SK-N-SH (cell line): Measurements from ENCODE around the gene DR1. TPM values are rescaled to one million over a fixed set of nuclear protein-coding genes. Genes with fewer than 3 reads are reported as not detected.

ENCODE experiments used
- CTCF ChIA-PET: fragments of 300-600, 350-600 bp; formaldehyde crosslinking; extraction: SDS; loops from one replicate; lab custom pipeline; 2021; lab: Yijun Ruan, JAX
- POLR2A ChIA-PET: fragments of 350-600 bp; sonication (Branson Sonifier 250); formaldehyde crosslinking; extraction: SDS; loops from one replicate; lab custom pipeline; 2020; ENCODE audit warnings: antibody characterized with exemption, inconsistent platforms; lab: Yijun Ruan, JAX
- DNase-seq: peaks from one replicate; pipeline ENCODE4 v3.0.0; 2012
- H2AFZ ChIP-seq: fragments of 200-600 bp; sonication (generic); 2 replicates; pipeline ENCODE4 v1.8.1; 2016; ENCODE audit warnings: antibody characterized with exemption, mild to moderate bottlenecking, low read depth
- H3F3A ChIP-seq: fragments of 200-600 bp; sonication (generic); replicated peaks from 2 replicates; pipeline ENCODE3; 2016; ENCODE audit warnings: antibody characterized with exemption, mild to moderate bottlenecking; ENCODE audit not compliant: insufficient read depth
- H3K27ac ChIP-seq, 2 experiments: fragments of 200-500 bp in 1 of 2; fragments of 200-600 bp in 1 of 2; sonication (Bioruptor generic) in 1 of 2; sonication (generic), shearing (Covaris generic) in 1 of 2; 2 replicates each; pipeline versions ENCODE4 v1.5.1 to v1.6.1; 2014 to 2016; ENCODE audit warnings: low read depth in 2 of 2, inconsistent platforms in 1 of 2, low read length in 1 of 2, mild to moderate bottlenecking in 1 of 2, mixed read lengths in 1 of 2
- H3K27me3 ChIP-seq: fragments of 200-600 bp; sonication (generic), shearing (Covaris generic); 2 replicates; pipeline ENCODE4 v1.6.1; 2016; ENCODE audit warnings: mixed run types; ENCODE audit not compliant: insufficient read depth
- H3K36me3 ChIP-seq, 2 experiments: fragments of 200-500 bp in 1 of 2; fragments of 200-600 bp in 1 of 2; sonication (Bioruptor generic) in 1 of 2; sonication (generic) in 1 of 2; replicated peaks in 1 of 2; 2 replicates each; pipeline versions ENCODE3 to v1.5.1; 2014 to 2016; ENCODE audit warnings: low read length in 1 of 2, mild to moderate bottlenecking in 1 of 2; ENCODE audit not compliant: insufficient read depth in 2 of 2, control insufficient read depth in 1 of 2
- H3K4me1 ChIP-seq, 2 experiments: fragments of 200-500 bp in 1 of 2; fragments of 200-600 bp in 1 of 2; sonication (Bioruptor generic) in 1 of 2; sonication (generic), shearing (Covaris generic) in 1 of 2; 2 replicates each; pipeline versions ENCODE4 v1.5.1 to v1.6.1; 2014 to 2016; ENCODE audit warnings: low read depth in 1 of 2, low read length in 1 of 2, mixed run types in 1 of 2; ENCODE audit not compliant: insufficient read depth in 2 of 2, control insufficient read depth in 1 of 2
- H3K4me2 ChIP-seq: fragments of 200-600 bp; sonication (generic), shearing (Covaris generic); 2 replicates; pipeline ENCODE4 v1.6.1; 2017; ENCODE audit warnings: mixed run types
- H3K4me3 ChIP-seq, 2 experiments: fragments of 200-500 bp in 1 of 2; fragments of 200-600 bp in 1 of 2; sonication (Bioruptor generic) in 1 of 2; sonication (generic), shearing (Covaris generic) in 1 of 2; 2 replicates each; pipeline versions ENCODE4 v1.5.1 to v1.8.1; 2014 to 2016; ENCODE audit warnings: low read depth in 2 of 2, inconsistent platforms in 1 of 2, low read length in 1 of 2, mild to moderate bottlenecking in 1 of 2, mixed read lengths in 1 of 2, moderate library complexity in 1 of 2
- H3K79me2 ChIP-seq: fragments of 200-600 bp; sonication (generic); 2 replicates; pipeline ENCODE4 v1.8.1; 2017; ENCODE audit warnings: mild to moderate bottlenecking; ENCODE audit not compliant: insufficient read depth
- H3K9ac ChIP-seq: fragments of 200-600 bp; sonication (generic); 2 replicates; pipeline ENCODE4 v1.6.1; 2017; ENCODE audit warnings: mixed run types
- H3K9me2 ChIP-seq: fragments of 200-600 bp; sonication (generic); 2 replicates; pipeline ENCODE4 v1.6.1; 2017; ENCODE audit warnings: mixed run types
- H3K9me3 ChIP-seq: fragments of 200-600 bp; sonication (generic); 2 replicates; pipeline ENCODE4 v1.6.1; 2017; ENCODE audit warnings: mixed run types, mild to moderate bottlenecking, moderate library complexity
- H4K20me1 ChIP-seq: fragments of 200-600 bp; sonication (generic); 2 replicates; pipeline ENCODE4 v1.6.1; 2017; ENCODE audit warnings: mild to moderate bottlenecking, mixed run types; ENCODE audit not compliant: insufficient read depth
- CTCF ChIP-seq: fragments of 200-600 bp; sonication (generic); IDR thresholded peaks from 2 replicates; pipeline ENCODE4 v1.6.1; 2017; ENCODE audit warnings: antibody characterized with exemption, mild to moderate bottlenecking, moderate library complexity
- EZH2phosphoT487 ChIP-seq: fragments of 200-600 bp; sonication (generic); IDR thresholded peaks from 2 replicates; pipeline ENCODE4 v1.6.1; 2017; ENCODE audit warnings: low read depth, mixed run types, mild to moderate bottlenecking, antibody characterized with exemption, moderate library complexity, borderline replicate concordance
- FOSL2 ChIP-seq: IDR thresholded peaks from 2 replicates; pipeline ENCODE4 v1.4.0; 2012; ENCODE audit warnings: low read depth, mild to moderate bottlenecking, moderate library complexity, borderline replicate concordance
- FOXJ3 ChIP-seq: sonication (generic); formaldehyde crosslinking; IDR thresholded peaks from 2 replicates; pipeline ENCODE4 v1.5.1; 2020; ENCODE audit warnings: mild to moderate bottlenecking, missing genetic modification reagents
- FOXM1 ChIP-seq: IDR thresholded peaks from 2 replicates; pipeline ENCODE4 v1.4.0; 2012; ENCODE audit warnings: low read depth, mild to moderate bottlenecking
- RAD21 ChIP-seq: IDR thresholded peaks from 2 replicates; pipeline ENCODE4 v1.6.1; 2012; ENCODE audit warnings: mild to moderate bottlenecking, low read length
- RCOR1 ChIP-seq: fragments of 150-350 bp; IDR thresholded peaks from 2 replicates; pipeline ENCODE4 v1.6.1; 2017; ENCODE audit warnings: antibody characterized with exemption, low read length
- REST ChIP-seq: IDR thresholded peaks from 2 replicates; pipeline ENCODE4 v1.6.1; 2012; ENCODE audit warnings: mild to moderate bottlenecking, low read depth, low read length, moderate library complexity
- RFX5 ChIP-seq: IDR thresholded peaks from 2 replicates; pipeline ENCODE4 v1.6.1; 2012; ENCODE audit warnings: mild to moderate bottlenecking, improper control_type of control experiment, low read length
- RXRA ChIP-seq: IDR thresholded peaks from 2 replicates; pipeline ENCODE4 v1.4.0; 2012; ENCODE audit warnings: low read depth, mild to moderate bottlenecking, borderline replicate concordance
- TAF1 ChIP-seq: IDR thresholded peaks from 2 replicates; pipeline ENCODE4 v1.6.1; 2012; ENCODE audit warnings: low read depth, mild to moderate bottlenecking, low read length, moderate library complexity, borderline replicate concordance
- USF2 ChIP-seq: fragments of 150-350 bp; IDR thresholded peaks from 2 replicates; pipeline ENCODE4 v1.6.1; 2017; ENCODE audit warnings: antibody characterized with exemption, low read length, low read depth, borderline replicate concordance
- WGBS: methylation state at CpG from one replicate; pipeline ENCODE4 v1.1.6; 2017; ENCODE audit warnings: low lambda C conversion rate; 5-methylcytosine and 5-hydroxymethylcytosine counted together
- polyA plus RNA-seq, 3 experiments: library from polyadenylated mRNA; depleted of rRNA; stranded (reverse); fragments of >200 nt; gene quantifications; 2 replicates each; pipeline ENCODE4 v1.2.3, GENCODE V29; 2012

Gene DR1
- polyA plus RNA-seq, 1 of the 3 experiments (the other 2 are of a cell fraction), result 12.8 TPM

GRCh38 chr1:93362237-93362636 lies 16.5 kb downstream of the DR1 start:
- Histone ChIP-seq H3K9me2 (no peaks in the 10 kb centered on the region), H3K36me3 (peaks cover 72 to 80% of the 10 kb centered on the region in 2 experiments), H4K20me1 (peaks cover 19% of the 10 kb centered on the region; the same call in 1 of the 2 replicates), H3K4me1 (peaks cover 0 to 3% of the 10 kb centered on the region in 2 experiments; a peak in 3 of 4 replicates), H3K9ac (no peak overlapping the region), H3K9me3 (no peaks in the 10 kb centered on the region), H2AFZ (no peak overlapping the region), H3K4me3 (no peak overlapping the region), H3K79me2 (peaks cover 87% of the 10 kb centered on the region), H3K27ac (no peak overlapping the region), H3K27me3 (no peaks in the 10 kb centered on the region), H3F3A (peaks cover 18% of the 10 kb centered on the region), H3K4me2 (no peak overlapping the region)
- no peak for DNase-seq
- TF ChIP-seq RXRA (no peak), FOXJ3 (no peak), REST (no peak)
- ChIA-PET CTCF (no interaction called here), POLR2A (no interaction called here)
- WGBS, result 88% methylated on average over 3 of the region's 3 CpGs

GRCh38 chr1:93365813-93366212 lies 20.1 kb downstream of the DR1 start:
- 95% methylated on average over 2 of the region's 2 CpGs for WGBS
- no peaks in the 10 kb centered on the region; a peak in 1 of 4 replicates for H3K4me1 ChIP-seq

More at GRCh38 chr1:93365813-93366212, 20.1 kb downstream of the DR1 start:
- Histone ChIP-seq H3K4me2 (no peak overlapping the region), H3K4me3 (no peak overlapping the region), H3K79me2 (peaks cover 59% of the 10 kb centered on the region), H4K20me1 (peaks cover 10% of the 10 kb centered on the region; the same call in 1 of the 2 replicates), H3K9ac (no peak overlapping the region), H3K27ac (no peak overlapping the region), H3F3A (peaks cover 20% of the 10 kb centered on the region), H3K36me3 (peaks cover 58 to 72% of the 10 kb centered on the region in 2 experiments), H2AFZ (no peak overlapping the region), H3K9me3 (no peaks in the 10 kb centered on the region), H3K9me2 (no peaks in the 10 kb centered on the region), H3K27me3 (no peaks in the 10 kb centered on the region)
- no peak for DNase-seq
- TF ChIP-seq EZH2phosphoT487 (no peak), TAF1 (no peak), RCOR1 (no peak), USF2 (no peak), RFX5 (no peak), CTCF (no peak), RXRA (no peak), FOXM1 (no peak), FOSL2 (no peak), REST (no peak), RAD21 (no peak)
- ChIA-PET CTCF (no interaction called here), POLR2A (no interaction called here)
